A673 (cell line): Measurements from ENCODE around the gene ARCN1. TPM values are rescaled to one million over a fixed set of nuclear protein-coding genes. Genes with fewer than 3 reads are reported as not detected.

Experiments
- BruUV-seq: library from RNA; stranded (reverse); fragments of 400-500 nt; replicated peaks from 2 replicates; lab custom pipeline; 2021; lab: Mats Ljungman, UMichigan
- CTCF ChIA-PET: fragments of 300-600 bp; sonication (Branson Sonifier 250); formaldehyde crosslinking; loops from one replicate; lab custom pipeline; 2022; ENCODE audit warnings: antibody characterized with exemption; lab: Charles Lee
- POLR2A ChIA-PET: fragments of 300-600 bp; sonication (Branson Sonifier 250); formaldehyde crosslinking; loops from one replicate; lab custom pipeline; 2022; ENCODE audit warnings: antibody characterized with exemption; ENCODE audit not compliant: low non-redundant PET; lab: Charles Lee
- DNase-seq: peaks from one replicate; pipeline ENCODE4 v3.0.0-alpha.2; 2015; ENCODE audit warnings: low spot score
- H3K27ac ChIP-seq: fragments of 200-600 bp; sonication (generic); 2 replicates; pipeline ENCODE4 v1.5.1; 2016; ENCODE audit warnings: mixed run types, low read depth, mild to moderate bottlenecking, mixed read lengths, antibody characterized with exemption, low read length; ENCODE audit not compliant: poor library complexity, severe bottlenecking
- H3K27me3 ChIP-seq: fragments of 200-600 bp; sonication (generic); replicated peaks from 2 replicates; pipeline ENCODE4 v1.6.1; 2017; ENCODE audit warnings: mixed run types, low read depth, mild to moderate bottlenecking, mixed read lengths, antibody characterized with exemption, low read length; ENCODE audit not compliant: insufficient read depth, poor library complexity
- H3K36me3 ChIP-seq: fragments of 200-600 bp; sonication (generic); 2 replicates; pipeline ENCODE4 v1.6.1; 2016; ENCODE audit warnings: mixed run types, mild to moderate bottlenecking, mixed read lengths, antibody characterized with exemption, low read length; ENCODE audit not compliant: insufficient read depth, poor library complexity, severe bottlenecking
- H3K4me1 ChIP-seq: fragments of 200-600 bp; sonication (generic); 2 replicates; pipeline ENCODE4 v1.6.1; 2017; ENCODE audit warnings: mixed run types, mild to moderate bottlenecking, mixed read lengths, antibody characterized with exemption, low read length; ENCODE audit not compliant: insufficient read depth, poor library complexity, severe bottlenecking
- H3K4me3 ChIP-seq: fragments of 200-600 bp; sonication (generic); 2 replicates; pipeline ENCODE4 v1.5.1; 2016; ENCODE audit warnings: low read depth, mixed run types, mild to moderate bottlenecking, mixed read lengths, low read length; ENCODE audit not compliant: poor library complexity, severe bottlenecking
- H3K9me3 ChIP-seq: fragments of 200-600 bp; sonication (generic); 2 replicates; pipeline ENCODE4 v1.6.1; 2016; ENCODE audit warnings: mixed run types, low read depth, mild to moderate bottlenecking, mixed read lengths, antibody characterized with exemption, low read length; ENCODE audit not compliant: poor library complexity, severe bottlenecking
- CTCF ChIP-seq: fragments of 300-800, 200-600 bp; sonication (generic); conservative IDR thresholded peaks from 2 replicates; pipeline ENCODE4 v1.5.1; 2017; ENCODE audit warnings: low read depth, mild to moderate bottlenecking, antibody characterized with exemption, low read length, moderate library complexity, mixed read lengths
- EZH2 ChIP-seq: fragments of 200-600 bp; sonication (generic); IDR thresholded peaks from 2 replicates; pipeline ENCODE4 v1.6.1; 2017; ENCODE audit warnings: borderline replicate concordance, low read depth, mild to moderate bottlenecking, mixed read lengths, antibody characterized with exemption, low read length; ENCODE audit not compliant: poor library complexity, severe bottlenecking
- intact Hi-C: fragments of 100-400 bp; cut with micrococcal nuclease; formaldehyde crosslinking; loops from one replicate; pipeline ENCODE4 v1.10.0; 2022; ENCODE audit not compliant: unreplicated experiment
- total RNA-seq: library from RNA; stranded (reverse); gene quantifications from 2 replicates; pipeline ENCODE4 v1.2.3, GENCODE V29; 2021

The ARCN1 gene
- total RNA-seq, 1 experiment from 2014 or later = 220 TPM

GRCh38 chr11:118631142-118631909 lies 59.1 kb downstream of the ARCN1 start:
- intact Hi-C loops = no loop called here
- H3K27me3 ChIP-seq = no peaks in the 10 kb centered on the region
- CTCF ChIA-PET = no interaction called here
- no peaks in the 10 kb centered on the region for H3K9me3 ChIP-seq
- no peak for DNase-seq
- H3K27ac ChIP-seq = no peak overlapping the region
- H3K4me3 ChIP-seq = no peak overlapping the region
- H3K36me3 ChIP-seq = peaks cover 24% of the 10 kb centered on the region
- POLR2A ChIA-PET = no interaction called here
- BruUV-seq = no TSS peak
- TF ChIP-seq CTCF (no peak), EZH2 (no peak)
- H3K4me1 ChIP-seq = peaks cover 13% of the 10 kb centered on the region

DNA sequence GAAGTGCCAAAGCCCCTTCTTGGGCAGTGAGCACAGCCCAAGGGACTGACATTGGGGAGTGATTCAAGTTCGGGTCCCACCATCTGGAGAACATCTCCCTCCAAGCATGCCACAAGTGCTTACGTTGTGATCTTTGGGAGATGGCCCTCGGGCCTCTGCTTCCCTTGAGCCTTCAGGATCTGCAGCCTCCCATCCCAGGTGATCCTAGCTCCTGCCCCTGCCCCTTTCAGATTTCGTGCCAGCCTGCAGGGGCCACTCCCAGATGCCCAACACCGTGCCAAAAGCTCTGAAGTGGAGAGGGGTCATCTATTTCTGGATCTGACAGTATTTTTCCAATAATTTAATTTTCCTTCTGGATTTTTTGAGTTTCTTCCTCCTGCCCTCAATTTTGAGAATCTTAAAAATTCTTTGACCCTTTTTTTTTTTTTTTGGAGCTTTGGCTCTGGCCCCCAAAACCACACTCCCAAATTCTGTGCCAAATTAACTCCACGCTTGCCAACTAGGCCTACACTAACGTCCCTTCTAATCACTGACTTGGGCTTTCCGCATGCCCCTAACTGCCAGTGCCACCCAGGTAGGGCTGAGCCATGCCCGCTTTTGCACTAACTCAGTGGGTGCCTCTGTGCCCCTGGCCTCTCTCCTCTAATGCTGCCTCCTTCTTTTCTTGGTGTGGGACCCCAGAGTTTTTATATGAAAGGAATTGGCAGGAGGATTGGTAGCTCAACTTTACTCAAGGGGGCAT lies 60.5 kb downstream of the ARCN1 start:
- intact Hi-C loops = no loop called here
- TF ChIP-seq EZH2 (no peak), CTCF (no peak)
- H3K27me3 ChIP-seq = no peaks in the 10 kb centered on the region
- peaks cover 19% of the 10 kb centered on the region for H3K36me3 ChIP-seq
- ChIA-PET POLR2A (no interaction called here), CTCF (no interaction called here)
- no peak overlapping the region for H3K4me3 ChIP-seq
- no peak overlapping the region for H3K27ac ChIP-seq
- DNase-seq = no peak
- peaks cover 13% of the 10 kb centered on the region for H3K4me1 ChIP-seq
- H3K9me3 ChIP-seq = no peaks in the 10 kb centered on the region
- no TSS peak for BruUV-seq

- TF ChIP-seq EZH2 (no peak), CTCF (no peak)
- Histone ChIP-seq H3K4me3 (no peak overlapping the region), H3K36me3 (peaks cover 14% of the 10 kb centered on the region), H3K4me1 (peaks cover 13% of the 10 kb centered on the region), H3K27me3 (no peaks in the 10 kb centered on the region), H3K9me3 (no peaks in the 10 kb centered on the region), H3K27ac (no peak overlapping the region)
- ChIA-PET POLR2A (no interaction called here), CTCF (no interaction called here)
- no TSS peak for BruUV-seq
- intact Hi-C loops = no loop called here
- no peak for DNase-seq
Observed at GRCh38 chr11:118633319-118633690, 61.1 kb downstream of the ARCN1 start.
